GM12872 (cell line): ENCODE results near the gene MAP2.

Source experiments
- TF ChIP-seq, protein P1 (sequence below): IDR thresholded peaks from 3 replicates; pipeline ENCODE4 v1.5.1; 2011; ENCODE audit warnings: low read depth, mild to moderate bottlenecking, low read length, moderate library complexity; ENCODE audit not compliant: insufficient read depth

Gene MAP2

DNA sequence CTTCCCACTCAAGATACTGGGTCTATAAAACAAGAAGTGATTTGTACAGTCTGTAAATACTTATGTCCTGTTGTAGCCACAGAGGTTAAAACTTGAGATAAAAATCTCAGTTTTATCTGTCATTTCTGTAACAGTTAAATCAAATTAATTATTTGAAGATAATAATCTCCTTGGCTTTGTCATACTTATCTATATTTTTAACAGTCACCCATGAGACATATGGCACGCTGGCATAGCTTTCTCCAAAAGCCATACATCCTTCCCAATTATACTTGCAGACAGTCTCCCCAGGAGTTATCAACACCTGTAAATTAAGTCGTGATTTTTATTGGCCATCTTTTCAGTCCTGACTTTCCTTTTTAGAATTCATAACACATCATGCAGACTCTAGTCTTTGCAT, 278.9 kb downstream of the MAP2 start:
- TF ChIP-seq, protein P1, sequence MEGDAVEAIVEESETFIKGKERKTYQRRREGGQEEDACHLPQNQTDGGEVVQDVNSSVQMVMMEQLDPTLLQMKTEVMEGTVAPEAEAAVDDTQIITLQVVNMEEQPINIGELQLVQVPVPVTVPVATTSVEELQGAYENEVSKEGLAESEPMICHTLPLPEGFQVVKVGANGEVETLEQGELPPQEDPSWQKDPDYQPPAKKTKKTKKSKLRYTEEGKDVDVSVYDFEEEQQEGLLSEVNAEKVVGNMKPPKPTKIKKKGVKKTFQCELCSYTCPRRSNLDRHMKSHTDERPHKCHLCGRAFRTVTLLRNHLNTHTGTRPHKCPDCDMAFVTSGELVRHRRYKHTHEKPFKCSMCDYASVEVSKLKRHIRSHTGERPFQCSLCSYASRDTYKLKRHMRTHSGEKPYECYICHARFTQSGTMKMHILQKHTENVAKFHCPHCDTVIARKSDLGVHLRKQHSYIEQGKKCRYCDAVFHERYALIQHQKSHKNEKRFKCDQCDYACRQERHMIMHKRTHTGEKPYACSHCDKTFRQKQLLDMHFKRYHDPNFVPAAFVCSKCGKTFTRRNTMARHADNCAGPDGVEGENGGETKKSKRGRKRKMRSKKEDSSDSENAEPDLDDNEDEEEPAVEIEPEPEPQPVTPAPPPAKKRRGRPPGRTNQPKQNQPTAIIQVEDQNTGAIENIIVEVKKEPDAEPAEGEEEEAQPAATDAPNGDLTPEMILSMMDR, result no peak

DNA sequence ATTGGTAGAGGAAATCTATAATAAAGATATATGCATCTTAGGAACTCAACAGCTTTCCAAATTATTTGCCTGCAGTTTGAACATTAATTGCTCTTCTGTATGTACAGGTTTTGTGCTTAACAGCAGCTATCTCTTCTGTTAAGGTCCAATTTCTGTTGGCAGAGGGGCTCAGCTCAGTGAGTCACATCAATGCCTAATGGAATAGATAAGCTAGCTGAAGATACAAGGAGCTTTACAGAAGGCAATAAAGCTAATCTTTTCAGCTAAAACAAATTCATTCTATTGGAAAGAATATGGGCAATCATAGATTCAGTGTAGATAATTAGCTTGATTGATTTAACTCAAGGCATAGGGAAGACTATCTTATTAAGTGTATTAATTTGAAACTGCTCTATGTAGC, 289.4 kb downstream of the MAP2 start:
- TF ChIP-seq, protein P1, result no peak

DNA sequence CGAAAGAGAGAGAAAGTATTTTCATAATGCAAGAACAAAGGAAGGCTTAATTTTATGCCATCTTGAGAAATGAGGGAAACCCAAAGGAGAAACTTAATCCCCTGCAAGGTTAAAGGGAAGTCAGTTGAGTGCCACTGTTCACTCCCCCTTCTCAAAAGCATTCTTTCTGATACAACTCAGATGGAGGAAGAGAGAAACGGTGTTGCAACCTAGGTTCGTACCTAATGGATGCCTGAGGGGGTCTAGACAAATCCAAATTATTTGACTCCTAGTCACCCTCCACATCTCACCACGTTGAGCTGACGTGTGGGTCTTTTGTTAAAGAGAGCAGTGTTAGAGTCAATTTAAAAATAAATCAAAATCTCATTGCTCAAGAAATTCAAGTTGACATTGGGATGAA, 295.2 kb downstream of the MAP2 start:
- TF ChIP-seq, protein P1, result no peak

DNA sequence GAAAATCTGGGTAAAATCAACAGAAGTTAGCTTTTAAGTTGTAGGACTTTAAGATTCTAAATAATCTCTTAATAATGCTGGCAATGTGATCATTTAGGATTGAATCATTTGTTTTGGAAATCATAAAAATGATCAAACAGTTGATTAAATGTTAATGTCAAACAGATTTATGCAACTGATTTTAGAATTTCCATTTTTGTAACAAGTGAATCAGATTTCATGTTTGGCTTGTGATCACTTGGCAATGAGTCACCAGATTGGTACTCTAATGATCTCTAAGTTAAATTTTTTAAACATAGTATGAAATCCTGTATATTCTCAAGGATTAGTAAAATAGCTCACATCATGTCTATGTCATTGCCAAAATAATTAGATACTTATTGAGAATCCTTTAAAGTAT, 297.6 kb downstream of the MAP2 start:
- TF ChIP-seq, protein P1, result no peak

DNA sequence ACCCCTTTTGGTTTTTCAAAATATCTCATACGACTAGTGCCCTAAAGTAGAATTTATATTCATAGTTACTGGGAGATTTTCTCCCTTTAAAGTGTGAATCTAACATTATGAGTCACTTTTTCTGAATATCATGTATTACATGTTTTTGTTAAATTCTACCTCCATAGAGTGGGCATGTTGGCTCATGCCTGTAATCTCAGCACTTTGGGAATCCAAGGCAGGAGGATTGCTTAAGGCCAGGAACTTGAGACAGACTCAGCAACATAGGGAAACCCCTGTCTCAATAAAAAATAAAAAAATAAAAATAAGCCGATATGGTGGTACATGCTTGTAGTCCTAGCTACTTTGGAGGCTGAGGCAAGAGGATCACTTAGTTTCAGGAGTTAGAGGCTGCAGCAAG, 302.5 kb downstream of the MAP2 start:
- TF ChIP-seq, protein P1, result no peak

DNA sequence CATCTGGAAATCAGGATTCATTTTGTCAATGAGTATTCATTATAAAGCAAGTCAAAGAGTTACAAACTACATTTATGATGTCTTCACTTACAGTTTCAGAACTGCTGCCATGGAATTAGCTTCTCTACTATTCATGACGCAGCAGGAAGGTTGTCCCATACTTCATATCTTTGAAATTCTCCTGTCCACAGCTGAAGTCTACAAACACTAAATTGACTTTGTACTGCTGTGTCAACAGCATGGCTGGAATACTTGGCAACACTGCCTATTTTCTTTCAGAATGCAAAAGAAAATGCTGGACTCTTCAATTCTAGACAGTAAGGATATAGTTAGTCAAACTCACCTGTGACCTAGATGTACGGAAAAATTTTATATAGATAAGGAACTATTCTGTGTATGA, 303.2 kb downstream of the MAP2 start:
- TF ChIP-seq, protein P1, result no peak

DNA sequence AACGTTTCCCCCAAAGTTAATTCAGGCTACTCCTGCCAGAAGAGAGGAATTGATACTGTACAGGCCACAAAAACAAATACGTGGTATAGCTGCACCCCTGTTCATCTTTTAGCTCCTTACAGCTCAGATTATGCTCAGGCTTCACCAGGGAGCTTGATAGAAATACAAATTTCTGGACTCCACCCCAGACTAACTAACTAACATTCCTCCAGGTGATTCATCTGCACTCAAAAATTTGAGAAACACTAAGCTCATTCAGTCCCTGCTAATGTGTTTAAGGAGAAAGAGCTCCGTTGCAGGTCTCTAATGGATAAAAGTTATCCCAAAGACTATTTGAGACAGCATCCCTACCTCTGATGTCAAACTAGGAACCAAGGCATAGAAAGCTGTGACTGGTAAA, 311.0 kb downstream of the MAP2 start:
- TF ChIP-seq, protein P1, result no peak

DNA sequence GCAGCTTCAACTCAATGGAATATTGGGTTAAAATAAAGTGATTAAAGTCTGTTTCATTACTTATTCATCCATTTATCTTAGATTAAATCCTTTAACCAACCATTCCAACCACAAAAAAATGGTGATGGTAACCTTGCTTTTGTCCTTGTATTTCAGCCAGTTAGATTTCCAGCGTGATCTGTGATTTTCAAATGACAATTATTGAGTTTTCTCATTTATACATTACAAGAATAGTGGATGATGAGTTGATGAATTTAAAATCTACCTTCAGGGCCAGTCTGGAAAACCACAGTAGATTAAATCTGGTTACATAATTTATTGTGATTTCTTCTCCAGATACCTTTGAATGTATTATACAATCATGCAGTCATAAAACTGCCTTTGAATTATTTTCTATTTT, 318.1 kb downstream of the MAP2 start:
- TF ChIP-seq, protein P1, result no peak
